HepG2 (cell line): ENCODE data around the gene SYNE3. TPM values are rescaled to one million over a fixed set of nuclear protein-coding genes. Genes with fewer than 3 reads are reported as not detected.

Source experiments
- ADNP ChIP-seq: sonication (generic); formaldehyde crosslinking; IDR thresholded peaks from 2 replicates; pipeline ENCODE4 v1.4.0; 2020; ENCODE audit warnings: missing genetic modification reagents
- AFF4 ChIP-seq: sonication (generic); formaldehyde crosslinking; IDR thresholded peaks from 2 replicates; pipeline ENCODE4 v1.4.0; 2020; ENCODE audit warnings: missing genetic modification reagents
- BCL3 ChIP-seq: sonication (generic); formaldehyde crosslinking; IDR thresholded peaks from 2 replicates; pipeline ENCODE4 v1.5.1; 2020; ENCODE audit warnings: mild to moderate bottlenecking, missing genetic modification reagents, moderate library complexity
- E2F5 ChIP-seq: sonication (generic); formaldehyde crosslinking; conservative IDR thresholded peaks from 2 replicates; pipeline ENCODE4 v1.4.0; 2020; ENCODE audit warnings: missing genetic modification reagents
- GPBP1L1 ChIP-seq: sonication (generic); formaldehyde crosslinking; IDR thresholded peaks from 2 replicates; pipeline ENCODE4 v1.5.0; 2020; ENCODE audit warnings: mild to moderate bottlenecking, missing genetic modification reagents
- HBP1 ChIP-seq: IDR thresholded peaks from 2 replicates; pipeline ENCODE4 v1.6.1; 2016; ENCODE audit warnings: low read depth, control low read depth
- HES4 ChIP-seq: sonication (generic); formaldehyde crosslinking; IDR thresholded peaks from 2 replicates; pipeline ENCODE4 v1.9.0; 2021; ENCODE audit warnings: mild to moderate bottlenecking, missing genetic modification reagents, borderline replicate concordance
- HNF4G ChIP-seq, 2 experiments: sonication (generic) in 1 of 2; formaldehyde crosslinking in 1 of 2; IDR thresholded peaks; 2 replicates each; pipeline versions ENCODE4 v1.4.0 to v1.6.1; 2011 to 2020; ENCODE audit warnings: borderline replicate concordance in 2 of 2, low read depth in 2 of 2, mild to moderate bottlenecking in 2 of 2, low read length in 1 of 2, missing genetic modification reagents in 1 of 2, moderate library complexity in 1 of 2
- KDM1A ChIP-seq: IDR thresholded peaks from 2 replicates; pipeline ENCODE4 v1.6.1; 2016; ENCODE audit warnings: missing compliant biosample characterization
- KMT2B ChIP-seq: IDR thresholded peaks from 2 replicates; pipeline ENCODE4 v1.6.1; 2016; ENCODE audit warnings: missing genetic modification reagents, missing compliant biosample characterization
- NFE2L2 ChIP-seq: fragments of 150-350 bp; IDR thresholded peaks from 2 replicates; pipeline ENCODE4 v1.6.1; 2014; ENCODE audit warnings: low read length
- RBAK ChIP-seq: sonication (generic); formaldehyde crosslinking; IDR thresholded peaks from 2 replicates; pipeline ENCODE4 v1.5.1; 2020; ENCODE audit warnings: mild to moderate bottlenecking, missing genetic modification reagents
- SAFB2 ChIP-seq: sonication (generic); formaldehyde crosslinking; IDR thresholded peaks from 2 replicates; pipeline ENCODE4 v1.5.1; 2020; ENCODE audit warnings: missing genetic modification reagents, low read depth, mild to moderate bottlenecking, borderline replicate concordance
- SP5 ChIP-seq: IDR thresholded peaks from 2 replicates; pipeline ENCODE4 v1.6.1; 2016; ENCODE audit warnings: low read depth, borderline replicate concordance
- SRSF1 ChIP-seq: fragments of 200-400 bp; formaldehyde crosslinking; optimal IDR thresholded peaks from 2 replicates; pipeline ENCODE3; 2017; ENCODE audit warnings: mild to moderate bottlenecking, low read depth, low read length, moderate library complexity
- TEAD2 ChIP-seq: sonication (generic); formaldehyde crosslinking; IDR thresholded peaks from 2 replicates; pipeline ENCODE4 v1.9.0; 2021; ENCODE audit warnings: missing genetic modification reagents
- ZFP36 ChIP-seq: fragments of 150-350 bp; IDR thresholded peaks from 2 replicates; pipeline ENCODE4 v1.6.1; 2018; ENCODE audit warnings: borderline replicate concordance, low read length, low read depth; ENCODE audit not compliant: partially characterized antibody
- ZNF44 ChIP-seq: sonication (generic); formaldehyde crosslinking; IDR thresholded peaks from 2 replicates; pipeline ENCODE4 v1.5.1; 2020; ENCODE audit warnings: mild to moderate bottlenecking, missing genetic modification reagents
- ZNF580 ChIP-seq: IDR thresholded peaks from 2 replicates; pipeline ENCODE4 v1.6.1; 2016; ENCODE audit warnings: low read depth, borderline replicate concordance
- ZNF766 ChIP-seq: sonication (generic); formaldehyde crosslinking; IDR thresholded peaks from 2 replicates; pipeline ENCODE4 v1.5.0; 2020; ENCODE audit warnings: missing genetic modification reagents, borderline replicate concordance
- polyA plus RNA-seq, 8 experiments: library from polyadenylated mRNA; depleted of rRNA in 3 of 8; stranded (reverse) in 7 of 8; unstranded in 1 of 8; fragments of >200 nt; fragmentation: Illumina TruSeq in 4 of 8; extraction: Trizol in 4 of 8; gene quantifications; 2 replicates each; pipeline versions ENCODE4 v1.2.1 to v1.2.3, GENCODE V29; 2011 to 2016; ENCODE audit warnings: low read depth in 4 of 8, missing spikeins in 1 of 8, mixed read lengths in 1 of 8; ENCODE audit not compliant: insufficient read depth in 1 of 8
- total RNA-seq, 5 experiments: library from RNA; depleted of rRNA; stranded (reverse); fragments of >200 nt; fragmentation: Illumina TruSeq; extraction: Trizol; gene quantifications; 2 replicates each; pipeline ENCODE4 v1.2.3, GENCODE V29; 2016; ENCODE audit warnings: low read depth in 1 of 5

The SYNE3 gene
- total and polyA plus RNA-seq, 2 of the 13 experiments (the other 11 are each of a cell fraction or from before 2014, with no cell fraction given), result 7.8 to 8.0 TPM

GRCh38 chr14:95523051-95523814 is 6.8 kb upstream of the SYNE3 start (continued):
- TF ChIP-seq ZNF580 (CRISPR knock-in tag) (no peak), ZNF44 (CRISPR knock-in tag) (0 out of 2 replicates have a peak, but pooled peaks have one; percentile 34), ZNF766 (CRISPR knock-in tag) (no peak), HES4 (CRISPR knock-in tag) (no peak), KMT2B (peak; percentile 33; the same call in 1 of the 2 replicates), HBP1 (no peak), ZFP36 (no peak), HNF4G (IDR thresholded peaks at IDR 0.05; ENCODE audit: borderline replicate concordance, low read depth, low read length) (peak; percentile 28; the same call in 1 of the 2 replicates), HNF4G (CRISPR knock-in tag; IDR thresholded peaks at IDR 0.05; ENCODE audit: borderline replicate concordance, low read depth) (peak; percentile 43; the same call in 1 of the 2 replicates), SRSF1 (no peak), GPBP1L1 (CRISPR knock-in tag) (no peak), ADNP (no peak), E2F5 (no peak), AFF4 (no peak), TEAD2 (no peak), SAFB2 (no peak; the same call in 1 of the 2 replicates), NFE2L2 (no peak), SP5 (CRISPR knock-in tag) (peak; percentile 29; the same call in 1 of the 2 replicates), RBAK (CRISPR knock-in tag) (no peak), KDM1A (CRISPR knock-in tag) (no peak), BCL3 (no peak)
